Sigmoid colon (tissue), 4 donors: ENCODE results near the gene KATNAL2.

Experiments
- CTCF ChIP-seq, 4 experiments: fragments of 450-650 bp in 3 of 4; fragments of 200-600 bp in 1 of 4; IDR thresholded peaks; one replicate each; pipeline ENCODE4 v1.5.1; 2016 to 2019; ENCODE audit warnings: antibody characterized with exemption in 4 of 4, mild to moderate bottlenecking in 3 of 4, moderate library complexity in 2 of 4
- EP300 ChIP-seq, 4 donors: sonication (generic); formaldehyde crosslinking; IDR thresholded peaks; one replicate each; pipeline ENCODE4 v1.6.1; 2017; ENCODE audit warnings: antibody characterized with exemption in 4 of 4
- POLR2A ChIP-seq, 2 donors: fragments of 450-650 bp; IDR thresholded peaks; one replicate each; pipeline ENCODE4 v1.6.1; 2016; ENCODE audit warnings: antibody characterized with exemption in 2 of 2, mild to moderate bottlenecking in 2 of 2, moderate library complexity in 2 of 2
- POLR2AphosphoS5 ChIP-seq, 4 donors: sonication (generic); formaldehyde crosslinking; IDR thresholded peaks; one replicate each; pipeline ENCODE4 v1.6.1; 2017; ENCODE audit warnings: antibody characterized with exemption in 4 of 4

GRCh38 chr18:46942646-46943045, 25.2 kb downstream of the KATNAL2 start:
- TF ChIP-seq EP300 (IDR thresholded peaks at IDR 0.05) (no peak), CTCF (IDR thresholded peaks at IDR 0.05) (no peak), POLR2A (IDR thresholded peaks at IDR 0.05) (no peak), POLR2AphosphoS5 (IDR thresholded peaks at IDR 0.05) (no peak)
